NCI-H2107 (cell line): ENCODE data around the gene SMPDL3A.
"Not testable (repeated sequence)": the region's sequence is repeated elsewhere in the genome, so short reads cannot be mapped to it uniquely, and the experiment has no call there.

Source experiments
- DNase-seq: peaks from one replicate; lab custom pipeline; 2025; lab: John Stamatoyannopoulos, UW

The SMPDL3A gene

GRCh38 chr6:122789182-122790027 is at the start of gene SMPDL3A:
Gene SMPDL3A, plus strand, starts transcription at chr6:122789258. Its CDS starts 89 bp downstream, at chr6:122789347.
- peak; percentile 61 for DNase-seq

DNA sequence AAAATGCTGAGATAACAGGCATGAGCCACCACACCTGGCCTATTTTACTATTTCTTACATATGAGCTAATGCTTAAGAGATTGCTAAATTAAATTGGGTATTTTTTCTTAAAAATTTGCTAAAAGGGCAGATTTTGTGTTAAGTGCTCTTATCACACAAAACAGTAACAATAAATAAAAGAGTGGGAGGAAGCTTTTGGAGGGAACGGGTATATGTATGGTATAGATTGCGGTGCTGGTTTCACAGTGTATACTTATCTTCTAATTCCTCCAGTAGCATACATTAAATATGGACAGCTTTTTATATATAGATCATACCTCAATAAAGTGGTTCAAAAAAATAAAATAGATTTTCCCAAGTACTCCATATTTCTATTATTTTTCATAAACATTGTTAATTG is 49.0 kb upstream of the SMPDL3A start:
- DNase-seq, result no peak

GRCh38 chr6:122740936-122741335 is 48.1 kb upstream of the SMPDL3A start:
- no peak for DNase-seq

DNA sequence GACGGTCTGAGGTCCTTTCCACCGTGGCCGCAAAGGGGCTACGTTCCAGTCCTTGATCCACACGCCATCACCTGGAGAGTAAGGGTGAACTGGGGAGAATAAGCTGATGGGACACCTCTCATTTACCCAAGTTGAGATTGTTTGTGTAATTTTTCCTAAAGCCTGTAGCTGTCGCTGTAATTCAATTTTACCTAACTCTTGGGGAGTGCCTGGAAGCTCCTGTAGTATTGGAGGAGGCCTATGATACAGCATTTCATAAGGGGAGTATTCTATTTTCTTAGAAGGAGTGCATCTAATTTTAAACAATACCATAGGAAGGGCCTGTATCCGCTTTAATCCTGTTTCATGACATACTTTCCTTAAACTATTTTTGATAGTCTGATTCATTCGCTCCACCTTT is 44.8 kb upstream of the SMPDL3A start:
- not testable (repeated sequence) for DNase-seq

- peak; percentile 57 for DNase-seq
These were observed 44.2 kb upstream of the SMPDL3A start for GRCh38 chr6:122744856-122745255.

- no peak for DNase-seq
These were observed 42.4 kb upstream of the SMPDL3A start for GRCh38 chr6:122746688-122747087.

GRCh38 chr6:122747573-122747972 is 41.5 kb upstream of the SMPDL3A start:
- DNase-seq, result no peak

DNA sequence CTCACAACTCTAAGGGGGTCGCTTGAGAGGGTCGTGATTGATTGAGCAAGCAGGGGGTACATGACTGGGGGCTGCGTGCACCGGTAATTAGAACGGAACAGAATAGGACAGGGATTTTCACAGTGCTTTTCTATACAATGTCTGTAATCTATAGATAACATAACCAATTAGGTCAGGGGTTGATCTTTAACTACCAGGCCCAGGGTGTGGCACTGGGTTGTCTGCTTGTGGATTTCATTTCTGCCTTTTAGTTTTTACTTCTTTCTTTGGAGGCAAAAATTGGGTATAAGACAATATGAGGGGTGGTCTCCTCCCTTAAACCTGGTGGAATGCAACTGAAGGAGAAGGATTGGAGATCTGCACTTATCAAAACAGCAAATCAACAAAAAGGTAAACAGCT is 40.1 kb upstream of the SMPDL3A start:
- not testable (repeated sequence) for DNase-seq

DNA sequence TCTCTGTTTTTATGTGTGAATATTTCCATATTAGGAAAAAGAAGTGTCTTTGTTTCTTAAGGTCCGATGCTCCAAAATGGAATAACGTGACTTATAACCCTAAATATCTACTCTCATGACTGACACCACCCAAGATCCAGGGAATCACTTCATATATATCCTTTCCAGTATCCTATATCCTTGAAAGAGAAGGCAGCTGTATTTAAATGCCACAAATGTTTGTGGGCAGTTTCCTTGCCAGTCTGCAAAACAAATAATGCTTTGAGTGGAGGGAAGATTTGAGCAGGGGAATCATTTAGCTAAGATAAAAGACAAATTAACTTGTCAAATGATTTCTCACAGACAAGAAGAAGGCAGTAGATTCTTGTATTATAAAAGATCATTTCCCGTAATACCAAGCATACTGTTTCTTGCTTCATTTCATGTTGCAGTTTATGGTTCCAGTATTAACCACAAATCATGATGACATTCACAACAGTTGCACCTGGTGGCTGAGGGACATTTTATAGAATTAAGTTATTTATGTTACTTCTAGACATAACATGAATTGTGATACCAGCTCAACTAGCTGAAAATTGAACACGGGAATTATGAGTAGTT is 39.5 kb upstream of the SMPDL3A start:
- no peak for DNase-seq

- no peak for DNase-seq
These were observed 37.7 kb upstream of the SMPDL3A start for GRCh38 chr6:122751326-122751725.

GRCh38 chr6:122752459-122752858 is 36.6 kb upstream of the SMPDL3A start:
- DNase-seq, result no peak

DNA sequence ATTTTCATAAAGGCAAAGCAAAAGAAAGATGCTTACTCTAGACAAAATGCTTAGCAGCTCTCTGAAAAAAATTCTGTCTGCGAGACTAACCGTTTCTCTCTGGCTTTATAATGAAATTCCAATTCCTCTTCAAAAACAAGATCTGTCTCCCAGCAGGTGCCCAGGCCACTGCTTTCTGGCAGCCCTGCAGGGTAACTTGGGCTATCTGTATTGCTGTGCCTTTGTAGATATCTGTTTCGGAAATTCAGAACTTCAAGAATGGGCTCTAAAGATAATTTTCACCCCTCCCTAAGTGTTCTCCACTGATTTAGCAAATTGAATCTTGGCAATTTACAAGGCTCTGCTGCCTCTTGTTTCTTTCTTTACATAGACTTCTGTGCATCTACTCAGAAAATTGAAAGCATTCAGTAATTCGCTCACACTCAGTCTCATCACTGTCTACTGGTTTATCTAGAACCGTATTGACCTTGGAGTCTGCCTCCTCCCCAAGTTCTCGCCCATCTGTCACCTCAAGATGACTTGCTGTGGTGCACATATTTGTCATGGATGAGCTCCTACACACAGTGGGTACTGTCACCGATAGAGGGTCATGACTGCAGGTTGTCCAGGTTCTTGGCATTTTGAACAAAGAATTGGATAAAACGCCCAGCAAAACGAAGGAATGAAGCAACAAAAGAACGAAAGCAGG is 35.9 kb upstream of the SMPDL3A start:
- DNase-seq, result no peak

DNA sequence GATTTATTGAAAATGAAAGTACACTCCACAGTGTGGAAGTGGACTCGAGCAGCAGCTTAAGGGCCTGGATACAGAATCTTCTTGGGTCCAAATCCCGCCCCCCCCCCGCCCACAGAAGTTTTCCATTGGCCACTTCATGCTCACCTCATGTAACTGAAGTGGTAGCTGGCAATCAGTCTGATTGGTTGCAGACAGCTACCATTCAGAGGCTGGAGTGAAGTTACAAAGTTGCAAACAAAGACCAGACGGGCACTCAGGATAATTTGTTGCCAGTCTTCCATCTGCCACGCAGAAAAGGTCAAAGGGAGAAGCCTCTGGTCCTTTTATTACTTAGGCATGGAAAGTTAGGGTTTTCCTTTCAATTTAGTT is 35.4 kb upstream of the SMPDL3A start:
- peak; percentile 39 for DNase-seq

DNA sequence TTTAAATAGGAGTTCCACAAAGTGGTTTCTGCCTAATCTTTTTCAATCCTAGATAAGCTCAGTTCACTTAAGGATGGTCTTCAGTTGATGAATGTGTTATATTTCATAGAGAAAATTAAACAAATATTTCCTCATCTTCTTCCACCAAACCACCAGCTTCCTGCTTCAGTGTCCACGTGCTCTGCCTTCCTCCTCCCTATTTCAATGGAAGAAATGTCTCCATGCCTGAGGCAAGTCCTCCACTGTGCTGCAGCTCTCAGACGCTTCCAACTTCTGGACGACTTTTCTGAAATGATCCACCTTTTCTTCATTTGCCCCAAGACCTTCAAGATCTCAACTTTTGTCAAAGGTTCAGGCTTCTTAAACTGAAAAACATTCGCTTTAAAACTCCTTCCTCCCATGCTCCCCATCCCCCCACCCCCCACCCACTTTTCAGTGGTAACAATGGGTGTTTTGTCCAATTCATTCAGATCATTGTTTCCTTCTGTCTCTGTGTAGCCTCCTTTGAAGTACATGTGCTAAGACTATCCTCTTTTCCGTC is 34.8 kb upstream of the SMPDL3A start:
- DNase-seq, result no peak

- DNase-seq, result no peak
These were observed 33.2 kb upstream of the SMPDL3A start for GRCh38 chr6:122755901-122756300.

DNA sequence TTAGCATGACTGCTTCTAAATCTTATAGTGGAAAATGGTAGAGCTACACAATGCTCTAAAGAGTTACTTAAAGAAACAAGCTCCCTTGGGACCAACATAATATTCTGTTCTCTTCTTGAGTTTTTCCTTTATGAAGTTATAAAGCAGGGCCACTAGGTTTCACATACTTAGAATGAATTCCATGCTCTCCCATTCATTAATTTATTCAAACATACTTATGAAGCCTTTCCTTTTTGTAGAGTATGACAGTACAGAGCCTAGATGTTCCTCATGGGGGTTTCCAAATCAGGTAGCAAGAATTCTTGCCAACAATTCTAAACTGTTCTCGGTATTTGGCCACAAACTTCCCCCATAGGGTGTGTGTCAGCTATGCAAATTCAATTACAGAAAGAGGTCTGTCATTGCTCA is 30.1 kb upstream of the SMPDL3A start:
- no peak for DNase-seq

- DNase-seq, result no peak
These were observed 28.7 kb upstream of the SMPDL3A start for GRCh38 chr6:122760330-122760729.

DNA sequence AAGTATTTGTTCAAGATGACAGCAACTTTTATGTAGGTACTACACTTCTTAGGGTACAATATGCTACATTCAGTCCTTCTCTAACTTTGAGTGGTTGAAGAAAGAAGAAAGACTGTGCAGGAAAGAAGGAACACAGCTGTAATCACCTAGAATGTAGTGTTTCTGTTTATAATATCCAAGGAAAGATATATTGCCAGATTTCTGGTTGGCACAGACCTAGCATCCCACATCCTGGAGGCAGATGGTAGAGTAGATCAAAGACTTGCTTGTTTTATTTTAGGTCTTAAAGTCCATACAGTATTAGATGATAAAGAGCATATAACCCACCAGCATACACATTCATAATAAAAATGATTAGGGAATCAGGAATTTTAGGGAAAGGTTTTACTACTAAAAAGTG is 22.8 kb upstream of the SMPDL3A start:
- no peak for DNase-seq

GRCh38 chr6:122770835-122771601 is 18.0 kb upstream of the SMPDL3A start:
- no peak for DNase-seq

DNA sequence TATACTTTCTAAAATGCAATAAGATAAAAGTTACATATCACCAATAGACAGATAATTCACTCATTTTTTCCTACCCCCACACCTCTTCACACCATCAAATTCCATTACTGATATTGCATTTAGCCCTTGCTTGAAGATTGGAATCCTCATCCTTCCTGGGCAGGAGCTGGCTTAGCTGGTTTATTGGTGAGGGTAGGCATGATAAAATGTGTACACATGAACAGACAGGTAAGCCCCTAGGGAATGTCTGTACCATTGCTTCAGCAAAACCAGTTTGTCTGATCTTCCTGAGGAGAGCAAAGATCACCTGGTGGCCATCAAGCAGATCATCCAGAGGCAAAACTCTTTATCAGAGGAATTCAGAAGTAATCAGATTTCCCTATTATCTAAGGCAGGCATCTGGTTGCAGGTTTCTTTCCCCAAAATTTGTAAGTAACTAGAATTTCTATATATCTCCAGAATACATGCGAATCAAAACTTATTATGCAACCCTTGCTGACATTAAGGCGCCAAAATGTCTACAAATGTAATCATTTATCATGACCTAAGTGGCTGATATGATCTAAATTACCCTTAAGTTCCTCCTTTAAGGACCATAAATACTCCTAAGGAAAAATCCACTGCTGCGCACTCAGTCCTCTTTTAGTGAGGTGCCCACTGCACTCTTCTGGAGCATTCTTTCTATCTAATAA is 16.2 kb upstream of the SMPDL3A start:
- DNase-seq, result no peak

DNA sequence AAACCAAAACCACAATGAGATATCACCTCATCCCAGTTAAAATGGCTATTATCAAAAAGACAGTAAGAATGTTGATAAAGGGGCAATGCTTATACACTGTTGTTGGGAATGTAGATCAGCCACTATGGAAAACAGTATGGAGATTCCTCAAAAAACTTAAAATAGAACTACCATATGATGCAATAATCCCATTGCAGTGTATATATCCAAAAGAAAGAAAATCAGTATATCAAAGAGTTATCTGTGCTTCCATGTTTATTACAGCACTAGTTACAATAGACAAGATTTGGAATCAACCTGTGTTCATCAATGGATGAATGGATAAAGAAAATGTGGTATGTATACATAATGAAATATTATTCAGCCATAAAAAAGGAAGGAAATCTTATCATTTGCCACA is 13.1 kb upstream of the SMPDL3A start:
- no peak for DNase-seq
